ENCODE results near the gene SLC16A1. TPM values are rescaled to one million over a fixed set of nuclear protein-coding genes. Genes with fewer than 3 reads are reported as not detected.

The SLC16A1 gene
- polyA plus RNA-seq, 1 donor: 43.0 TPM

GRCh38 chr1:112954017-112954650 lies 1.9 kb downstream of the SLC16A1 start:
- Histone ChIP-seq H3K4me1 (ENCODE audit: control insufficient read depth, insufficient read depth, low read length) (no peaks in the 10 kb centered on the region), H3K4me3 (ENCODE audit: low read length) (peak overlapping the region; percentile 84), H3K9me3 (ENCODE audit: control insufficient read depth, low read depth, low read length) (peaks cover 4% of the 10 kb centered on the region), H3K27ac (ENCODE audit: low read length) (no peak overlapping the region), H3K36me3 (ENCODE audit: control insufficient read depth, insufficient read depth, low read length) (no peaks in the 10 kb centered on the region), H3K27me3 (ENCODE audit: control insufficient read depth, insufficient read depth, low read length) (no peaks in the 10 kb centered on the region)
- DNase-seq: no peak
- WGBS (ENCODE audit: insufficient coverage, low lambda C conversion rate): 62% methylated on average over 2 of the region's 4 CpGs

- H3K9me3 ChIP-seq (ENCODE audit: control insufficient read depth, low read depth, low read length): no peaks in the 10 kb centered on the region
- no peak overlapping the region for H3K4me3 ChIP-seq (ENCODE audit: low read length)
- no peak overlapping the region for H3K27ac ChIP-seq (ENCODE audit: low read length)
- DNase-seq: no peak
- no peaks in the 10 kb centered on the region for H3K4me1 ChIP-seq (ENCODE audit: control insufficient read depth, insufficient read depth, low read length)
- no CpG with 5 or more reads among the region's 1 CpG for WGBS (ENCODE audit: insufficient coverage, low lambda C conversion rate)
- no peaks in the 10 kb centered on the region for H3K36me3 ChIP-seq (ENCODE audit: control insufficient read depth, insufficient read depth, low read length)
- H3K27me3 ChIP-seq (ENCODE audit: control insufficient read depth, insufficient read depth, low read length): no peaks in the 10 kb centered on the region
These were observed 5.6 kb downstream of the SLC16A1 start for GRCh38 chr1:112950426-112950825.

DNA sequence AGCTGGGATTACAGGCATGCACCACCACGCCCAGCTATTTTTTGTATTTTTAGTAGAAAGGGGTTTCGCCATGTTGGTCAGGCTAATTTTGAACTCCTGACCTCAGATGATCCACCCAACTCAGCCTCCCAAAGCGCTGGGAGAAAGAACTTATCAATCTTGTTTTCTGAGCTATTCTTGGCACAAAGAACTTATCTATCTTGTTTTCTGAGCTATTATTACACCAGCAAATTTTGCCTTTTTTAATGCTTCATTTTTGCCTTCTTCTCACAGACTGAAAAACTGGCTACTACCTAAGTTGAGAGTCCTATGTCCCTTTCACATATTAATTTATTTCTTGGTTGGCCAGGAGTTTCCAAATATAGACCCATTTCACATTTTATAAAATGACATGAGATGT lies 9.3 kb downstream of the SLC16A1 start:
- WGBS (ENCODE audit: insufficient coverage, low lambda C conversion rate): no CpG with 5 or more reads among the region's 3 CpGs
- DNase-seq: no peak
- H3K9me3 ChIP-seq (ENCODE audit: control insufficient read depth, low read depth, low read length): no peaks in the 10 kb centered on the region
- H3K27me3 ChIP-seq (ENCODE audit: control insufficient read depth, insufficient read depth, low read length): no peaks in the 10 kb centered on the region
- no peaks in the 10 kb centered on the region for H3K4me1 ChIP-seq (ENCODE audit: control insufficient read depth, insufficient read depth, low read length)
- H3K27ac ChIP-seq (ENCODE audit: low read length): no peak overlapping the region
- no peaks in the 10 kb centered on the region for H3K36me3 ChIP-seq (ENCODE audit: control insufficient read depth, insufficient read depth, low read length)
- H3K4me3 ChIP-seq (ENCODE audit: low read length): no peak overlapping the region

- WGBS (ENCODE audit: insufficient coverage, low lambda C conversion rate): 60% methylated on average over 1 of the region's 3 CpGs
- no peaks in the 10 kb centered on the region for H3K36me3 ChIP-seq (ENCODE audit: control insufficient read depth, insufficient read depth, low read length)
- peaks cover 11% of the 10 kb centered on the region for H3K4me1 ChIP-seq (ENCODE audit: control insufficient read depth, insufficient read depth, low read length)
- no peak for DNase-seq
- H3K27ac ChIP-seq (ENCODE audit: low read length): no peak overlapping the region
- no peaks in the 10 kb centered on the region for H3K27me3 ChIP-seq (ENCODE audit: control insufficient read depth, insufficient read depth, low read length)
- no peak overlapping the region for H3K4me3 ChIP-seq (ENCODE audit: low read length)
- H3K9me3 ChIP-seq (ENCODE audit: control insufficient read depth, low read depth, low read length): no peaks in the 10 kb centered on the region
These were observed 16.2 kb downstream of the SLC16A1 start for GRCh38 chr1:112939810-112940209.

- Histone ChIP-seq H3K27ac (ENCODE audit: low read length) (peak overlapping the region; percentile 61), H3K4me3 (ENCODE audit: low read length) (no peak overlapping the region), H3K27me3 (ENCODE audit: control insufficient read depth, insufficient read depth, low read length) (no peaks in the 10 kb centered on the region), H3K9me3 (ENCODE audit: control insufficient read depth, low read depth, low read length) (no peaks in the 10 kb centered on the region), H3K36me3 (ENCODE audit: control insufficient read depth, insufficient read depth, low read length) (no peaks in the 10 kb centered on the region), H3K4me1 (ENCODE audit: control insufficient read depth, insufficient read depth, low read length) (peaks cover 11% of the 10 kb centered on the region)
- 14% methylated on average over 1 of the region's 3 CpGs for WGBS (ENCODE audit: insufficient coverage, low lambda C conversion rate)
- DNase-seq: peak; percentile 30 to 73
These were observed 17.8 kb downstream of the SLC16A1 start for GRCh38 chr1:112938210-112938609.

GRCh38 chr1:112937495-112937894 lies 18.5 kb downstream of the SLC16A1 start:
- H3K27ac ChIP-seq (ENCODE audit: low read length): peak overlapping the region; percentile 61
- H3K27me3 ChIP-seq (ENCODE audit: control insufficient read depth, insufficient read depth, low read length): no peaks in the 10 kb centered on the region
- H3K4me3 ChIP-seq (ENCODE audit: low read length): no peak overlapping the region
- H3K36me3 ChIP-seq (ENCODE audit: control insufficient read depth, insufficient read depth, low read length): no peaks in the 10 kb centered on the region
- H3K4me1 ChIP-seq (ENCODE audit: control insufficient read depth, insufficient read depth, low read length): peaks cover 11% of the 10 kb centered on the region
- H3K9me3 ChIP-seq (ENCODE audit: control insufficient read depth, low read depth, low read length): no peaks in the 10 kb centered on the region
- DNase-seq: no peak

GRCh38 chr1:112937070-112937469 lies 18.9 kb downstream of the SLC16A1 start:
- WGBS (ENCODE audit: insufficient coverage, low lambda C conversion rate): no CpG with 5 or more reads among the region's 2 CpGs
- Histone ChIP-seq H3K27me3 (ENCODE audit: control insufficient read depth, insufficient read depth, low read length) (no peaks in the 10 kb centered on the region), H3K4me3 (ENCODE audit: low read length) (no peak overlapping the region), H3K4me1 (ENCODE audit: control insufficient read depth, insufficient read depth, low read length) (peaks cover 11% of the 10 kb centered on the region), H3K27ac (ENCODE audit: low read length) (no peak overlapping the region), H3K36me3 (ENCODE audit: control insufficient read depth, insufficient read depth, low read length) (no peaks in the 10 kb centered on the region), H3K9me3 (ENCODE audit: control insufficient read depth, low read depth, low read length) (no peaks in the 10 kb centered on the region)
- DNase-seq: no peak

DNA sequence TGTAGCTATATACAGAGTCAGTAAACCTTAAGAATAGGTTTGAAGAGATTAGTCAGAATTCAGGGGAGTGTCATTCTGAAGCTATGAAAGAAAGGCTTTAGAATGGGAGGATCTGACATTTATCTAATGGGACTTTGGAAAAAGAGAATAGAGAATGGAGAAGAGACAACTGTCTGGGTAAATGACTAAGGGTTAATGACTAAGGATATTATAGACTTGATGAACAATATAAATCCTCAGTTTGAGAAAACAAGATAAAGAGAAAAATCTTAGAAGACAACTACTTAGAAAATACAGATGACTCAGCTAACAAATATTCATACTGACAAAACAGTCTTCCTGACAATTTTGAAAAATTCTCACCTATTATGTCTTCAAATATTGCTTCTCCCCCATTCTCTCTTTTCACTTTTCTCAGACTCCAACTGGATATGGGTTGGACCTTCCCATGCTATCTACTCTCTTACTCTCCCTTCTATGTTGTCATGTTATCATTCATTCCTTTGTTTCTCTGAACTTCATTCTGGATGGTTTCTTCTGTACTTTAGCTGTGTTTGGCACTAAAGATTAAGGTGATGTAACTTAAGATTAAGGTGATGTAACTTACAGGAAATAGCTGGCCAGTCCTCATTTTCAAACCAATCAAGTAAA lies 20.4 kb downstream of the SLC16A1 start:
- H3K27ac ChIP-seq (ENCODE audit: low read length): no peak overlapping the region
- H3K27me3 ChIP-seq (ENCODE audit: control insufficient read depth, insufficient read depth, low read length): no peaks in the 10 kb centered on the region
- H3K9me3 ChIP-seq (ENCODE audit: control insufficient read depth, low read depth, low read length): no peaks in the 10 kb centered on the region
- H3K4me3 ChIP-seq (ENCODE audit: low read length): no peak overlapping the region
- peaks cover 11% of the 10 kb centered on the region for H3K4me1 ChIP-seq (ENCODE audit: control insufficient read depth, insufficient read depth, low read length)
- DNase-seq: peak in 1 of 2 donors; percentile 40
- H3K36me3 ChIP-seq (ENCODE audit: control insufficient read depth, insufficient read depth, low read length): no peaks in the 10 kb centered on the region

DNA sequence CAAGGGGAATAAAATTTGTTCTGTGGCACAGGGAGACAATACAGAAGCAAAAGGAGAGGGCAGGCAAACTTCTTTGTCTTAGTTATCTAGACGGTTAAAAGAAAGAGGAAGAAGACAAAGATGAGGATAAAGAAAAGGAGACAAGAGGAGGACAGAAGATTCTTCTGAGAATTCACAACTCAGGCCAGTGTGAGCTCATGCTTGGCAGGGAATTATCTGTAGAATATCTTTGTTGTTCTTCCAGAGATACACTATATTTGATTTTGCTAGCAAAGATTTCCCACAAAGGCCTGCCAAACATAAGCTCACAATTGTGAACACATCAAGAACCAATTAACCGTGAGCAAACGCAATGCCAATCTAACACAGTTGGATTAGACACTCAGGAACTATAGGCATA lies 21.4 kb downstream of the SLC16A1 start:
- DNase-seq: no peak
- no peak overlapping the region for H3K27ac ChIP-seq (ENCODE audit: low read length)

GRCh38 chr1:112933820-112934571 lies 22.0 kb downstream of the SLC16A1 start:
- Histone ChIP-seq H3K4me1 (ENCODE audit: control insufficient read depth, insufficient read depth, low read length) (peaks cover 11% of the 10 kb centered on the region), H3K36me3 (ENCODE audit: control insufficient read depth, insufficient read depth, low read length) (no peaks in the 10 kb centered on the region), H3K4me3 (ENCODE audit: low read length) (no peak overlapping the region), H3K27me3 (ENCODE audit: control insufficient read depth, insufficient read depth, low read length) (no peaks in the 10 kb centered on the region), H3K27ac (ENCODE audit: low read length) (no peak overlapping the region), H3K9me3 (ENCODE audit: control insufficient read depth, low read depth, low read length) (no peaks in the 10 kb centered on the region)
- 100% methylated on average over 2 of the region's 3 CpGs for WGBS (ENCODE audit: insufficient coverage, low lambda C conversion rate)
- no peak for DNase-seq

More for the DNA sequence above, 21.4 kb downstream of the SLC16A1 start:
- Histone ChIP-seq H3K4me1 (ENCODE audit: control insufficient read depth, insufficient read depth, low read length) (peaks cover 11% of the 10 kb centered on the region), H3K4me3 (ENCODE audit: low read length) (no peak overlapping the region), H3K36me3 (ENCODE audit: control insufficient read depth, insufficient read depth, low read length) (no peaks in the 10 kb centered on the region), H3K27me3 (ENCODE audit: control insufficient read depth, insufficient read depth, low read length) (no peaks in the 10 kb centered on the region), H3K9me3 (ENCODE audit: control insufficient read depth, low read depth, low read length) (no peaks in the 10 kb centered on the region)
- WGBS (ENCODE audit: insufficient coverage, low lambda C conversion rate): 73% methylated on average over 1 of the region's 3 CpGs
